Liver (tissue), 9 donors: ENCODE results near the gene EPHB6. TPM values are rescaled to one million over a fixed set of nuclear protein-coding genes. Genes with fewer than 3 reads are reported as not detected.

Source experiments
- DNase-seq: peaks from one replicate; pipeline ENCODE4 v3.0.0-alpha.2; 2017; ENCODE audit warnings: low spot score
- H3K27ac ChIP-seq, 2 donors: one replicate each; pipeline ENCODE4 v1.7.0; 2013; ENCODE audit warnings: inconsistent platforms in 2 of 2, low read length in 2 of 2, control low read depth in 1 of 2, low read depth in 1 of 2, mild to moderate bottlenecking in 1 of 2
- H3K27me3 ChIP-seq, 4 donors: one replicate each; pipeline versions ENCODE4 v1.6.1 to v1.7.0; 2013; ENCODE audit warnings: low read length in 3 of 4, inconsistent platforms in 1 of 4, mild to moderate bottlenecking in 1 of 4, moderate library complexity in 1 of 4; ENCODE audit not compliant: control insufficient read depth in 4 of 4, insufficient read depth in 4 of 4
- H3K36me3 ChIP-seq, 4 donors: one replicate each; pipeline versions ENCODE4 v1.6.1 to v1.7.0; 2013; ENCODE audit warnings: low read length in 3 of 4, mild to moderate bottlenecking in 3 of 4, low read depth in 1 of 4, moderate library complexity in 1 of 4; ENCODE audit not compliant: control insufficient read depth in 4 of 4, insufficient read depth in 3 of 4
- H3K4me1 ChIP-seq, 4 donors: one replicate each; pipeline versions ENCODE4 v1.6.1 to v1.7.0; 2013; ENCODE audit warnings: low read length in 3 of 4, mild to moderate bottlenecking in 3 of 4, moderate library complexity in 1 of 4; ENCODE audit not compliant: control insufficient read depth in 4 of 4, insufficient read depth in 4 of 4
- H3K4me3 ChIP-seq, 3 donors: one replicate each; pipeline versions ENCODE4 v1.6.1 to v1.7.0; 2013; ENCODE audit warnings: low read length in 3 of 3, control low read depth in 1 of 3, low read depth in 1 of 3, mild to moderate bottlenecking in 1 of 3
- H3K9ac ChIP-seq, 2 donors: one replicate each; pipeline ENCODE4 v1.7.0; 2013; ENCODE audit warnings: low read length in 2 of 2, mild to moderate bottlenecking in 2 of 2, moderate library complexity in 2 of 2, control low read depth in 1 of 2, low read depth in 1 of 2
- H3K9me3 ChIP-seq, 4 donors: one replicate each; pipeline versions ENCODE4 v1.6.1 to v1.7.0; 2013; ENCODE audit warnings: low read length in 3 of 4; ENCODE audit not compliant: control insufficient read depth in 4 of 4
- ATF3 ChIP-seq: IDR thresholded peaks from 2 replicates; pipeline ENCODE4 v1.6.1; 2016; ENCODE audit warnings: antibody characterized with exemption
- EGR1 ChIP-seq, 2 donors: IDR thresholded peaks; 2 replicates each; pipeline ENCODE4 v1.6.1; 2016 to 2018; ENCODE audit warnings: antibody characterized with exemption in 2 of 2, low read depth in 2 of 2
- FOXA1 ChIP-seq: IDR thresholded peaks from 2 replicates; pipeline ENCODE4 v1.6.1; 2016; ENCODE audit warnings: antibody characterized with exemption
- FOXA2 ChIP-seq: IDR thresholded peaks from 2 replicates; pipeline ENCODE4 v1.6.1; 2016; ENCODE audit warnings: antibody characterized with exemption
- GABPA ChIP-seq, 2 donors: IDR thresholded peaks in 1 of 2; conservative IDR thresholded peaks in 1 of 2; 2 replicates each; pipeline ENCODE4 v1.6.1; 2016; ENCODE audit warnings: antibody characterized with exemption in 2 of 2, mild to moderate bottlenecking in 1 of 2, moderate library complexity in 1 of 2
- HNF4A ChIP-seq, 2 donors: conservative IDR thresholded peaks; 2 replicates each; pipeline ENCODE4 v1.6.1; 2016; ENCODE audit warnings: antibody characterized with exemption in 2 of 2, mild to moderate bottlenecking in 2 of 2
- HNF4G ChIP-seq: IDR thresholded peaks from 2 replicates; pipeline ENCODE4 v1.6.1; 2016; ENCODE audit warnings: antibody characterized with exemption
- JUND ChIP-seq, 2 donors: IDR thresholded peaks; 2 replicates each; pipeline ENCODE4 v1.6.1; 2016; ENCODE audit warnings: antibody characterized with exemption in 2 of 2
- MAX ChIP-seq: IDR thresholded peaks from 2 replicates; pipeline ENCODE4 v1.6.1; 2016; ENCODE audit warnings: antibody characterized with exemption
- NR2F2 ChIP-seq: IDR thresholded peaks from 2 replicates; pipeline ENCODE4 v1.6.1; 2016; ENCODE audit warnings: antibody characterized with exemption
- RAD21 ChIP-seq, 2 donors: IDR thresholded peaks; 2 replicates each; pipeline ENCODE4 v1.6.1; 2016; ENCODE audit warnings: antibody characterized with exemption in 2 of 2, mild to moderate bottlenecking in 2 of 2
- REST ChIP-seq: IDR thresholded peaks from 2 replicates; pipeline ENCODE4 v1.6.1; 2016; ENCODE audit warnings: antibody characterized with exemption, mild to moderate bottlenecking
- RXRA ChIP-seq, 2 donors: IDR thresholded peaks; 2 replicates each; pipeline ENCODE4 v1.6.1; 2017 to 2018; ENCODE audit warnings: antibody characterized with exemption in 2 of 2, mild to moderate bottlenecking in 1 of 2
- SP1 ChIP-seq: IDR thresholded peaks from 2 replicates; pipeline ENCODE4 v1.6.1; 2018; ENCODE audit warnings: antibody characterized with exemption, mild to moderate bottlenecking
- TAF1 ChIP-seq: conservative IDR thresholded peaks from 2 replicates; pipeline ENCODE4 v1.6.1; 2016; ENCODE audit warnings: antibody characterized with exemption, mild to moderate bottlenecking
- YY1 ChIP-seq: IDR thresholded peaks from 2 replicates; pipeline ENCODE4 v1.6.1; 2016; ENCODE audit warnings: antibody characterized with exemption, mild to moderate bottlenecking
- WGBS: extraction: QIAGEN DNeasy Blood & Tissue Kit; methylation state at CpG from one replicate; pipeline ENCODE4 v1.1.7; 2013; 5-methylcytosine and 5-hydroxymethylcytosine counted together
- polyA plus RNA-seq, 2 donors: library from polyadenylated mRNA; stranded (reverse) in 1 of 2; unstranded in 1 of 2; fragments of 200-250 nt in 1 of 2; fragments of >200 nt in 1 of 2; fragmentation: Nextera tagmentation in 1 of 2; extraction: Ambion mirVana in 1 of 2; gene quantifications; one replicate each; pipeline versions ENCODE4 v1.2.1 to v1.2.3, GENCODE V29; 2013 to 2015
- total RNA-seq, 2 donors: library from RNA; depleted of rRNA; stranded (reverse); fragments of >200 nt; gene quantifications; one replicate each; pipeline ENCODE4 v1.2.3, GENCODE V29; 2014
- TF ChIP-seq, protein P1 (sequence below): IDR thresholded peaks from 2 replicates; pipeline ENCODE4 v1.6.1; 2016; ENCODE audit warnings: antibody characterized with exemption
- TF ChIP-seq, protein P2 (sequence below): fragments of 150-350 bp; IDR thresholded peaks from 2 replicates; pipeline ENCODE4 v1.5.1; 2017; ENCODE audit warnings: improper control_type of control experiment, low read depth, low read length; ENCODE audit not compliant: missing input control
- donor health status: healthy.
- donor health status: healthy.
- donor health status: healthy.
- donor health status: healthy.
- donor health status: healthy.

EPHB6 gene
- total and polyA plus RNA-seq, 4 donors: 1.2 to 4.3 (median 2.0) TPM

DNA sequence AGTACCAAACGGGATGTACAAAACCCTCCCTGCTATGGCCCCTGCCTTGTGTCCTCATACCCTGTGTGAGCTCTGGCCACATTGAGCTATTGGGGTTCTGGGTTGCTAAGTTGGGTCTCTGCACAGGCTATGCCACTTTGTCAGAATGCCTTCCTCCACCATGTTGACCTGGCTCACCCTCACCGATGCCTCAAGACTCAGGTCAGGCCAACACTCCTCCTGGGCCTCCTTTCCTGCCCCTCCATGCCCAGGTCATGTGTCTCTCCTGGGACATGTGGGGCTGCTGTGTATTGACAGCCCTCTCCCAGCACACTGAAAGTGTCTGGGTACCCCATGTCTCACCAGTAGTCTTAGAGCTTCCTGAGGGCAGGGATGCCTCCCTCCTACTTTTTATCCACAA is 64.0 kb downstream of the EPHB6 start:
- no peak overlapping the region for H3K27ac ChIP-seq
- H3K9me3 ChIP-seq: no peaks in the 10 kb centered on the region
- no peak overlapping the region for H3K4me3 ChIP-seq
- H3K36me3 ChIP-seq: no peaks in the 10 kb centered on the region
- H3K4me1 ChIP-seq: no peaks in the 10 kb centered on the region
- no peaks in the 10 kb centered on the region for H3K27me3 ChIP-seq
- H3K9ac ChIP-seq: no peak overlapping the region
- DNase-seq: no peak
- WGBS: 83% methylated on average over 2 of the region's 2 CpGs
- TF ChIP-seq YY1: no peak
- TF ChIP-seq NR2F2: no peak
- TF ChIP-seq RXRA (IDR thresholded peaks at IDR 0.05): no peak
- TF ChIP-seq REST: no peak
- TF ChIP-seq JUND (IDR thresholded peaks at IDR 0.05): no peak
- no peak for TF ChIP-seq MAX
- no peak for TF ChIP-seq FOXA1
- no peak for TF ChIP-seq ATF3
- TF ChIP-seq GABPA (IDR thresholded peaks at IDR 0.05 in 1 of 2, conservative IDR thresholded peaks at IDR 0.05 in 1 of 2): no peak
- no peak for TF ChIP-seq EGR1 (IDR thresholded peaks at IDR 0.05; ENCODE audit: low read depth in 2 of 2)
- TF ChIP-seq TAF1: no peak
- no peak for TF ChIP-seq RAD21 (IDR thresholded peaks at IDR 0.05)
- no peak for TF ChIP-seq SP1
- no peak for TF ChIP-seq FOXA2
- TF ChIP-seq HNF4A (conservative IDR thresholded peaks at IDR 0.05): no peak

DNA sequence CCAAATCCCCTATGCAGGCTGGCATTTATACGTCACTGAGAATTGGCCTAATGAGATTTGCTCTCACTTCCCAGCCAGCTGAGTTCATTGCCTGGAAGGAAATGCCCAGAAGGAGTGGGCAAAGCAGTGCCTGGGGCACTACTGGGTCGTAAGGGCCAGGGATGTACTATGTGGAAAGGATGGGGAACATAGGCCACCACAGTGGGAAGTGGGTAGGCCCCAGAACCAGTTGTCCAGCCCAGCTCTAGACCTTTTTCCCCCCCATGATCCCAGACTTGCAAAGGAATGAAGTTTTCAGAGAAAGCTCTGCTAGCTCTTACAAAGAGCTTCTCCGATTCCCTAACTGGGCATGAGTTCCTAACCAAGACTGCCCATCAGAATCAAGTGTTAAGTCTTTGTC is 64.8 kb downstream of the EPHB6 start:
- TF ChIP-seq JUND (IDR thresholded peaks at IDR 0.05) (no peak), TAF1 (no peak), EGR1 (IDR thresholded peaks at IDR 0.05; ENCODE audit: low read depth in 2 of 2) (no peak), GABPA (IDR thresholded peaks at IDR 0.05 in 1 of 2, conservative IDR thresholded peaks at IDR 0.05 in 1 of 2) (no peak), SP1 (no peak), HNF4A (conservative IDR thresholded peaks at IDR 0.05) (no peak), NR2F2 (no peak), RXRA (IDR thresholded peaks at IDR 0.05) (no peak), FOXA2 (no peak), HNF4G (no peak), REST (no peak), ATF3 (no peak), MAX (no peak), YY1 (no peak), FOXA1 (no peak), RAD21 (IDR thresholded peaks at IDR 0.05) (no peak)
- TF ChIP-seq, protein P1, sequence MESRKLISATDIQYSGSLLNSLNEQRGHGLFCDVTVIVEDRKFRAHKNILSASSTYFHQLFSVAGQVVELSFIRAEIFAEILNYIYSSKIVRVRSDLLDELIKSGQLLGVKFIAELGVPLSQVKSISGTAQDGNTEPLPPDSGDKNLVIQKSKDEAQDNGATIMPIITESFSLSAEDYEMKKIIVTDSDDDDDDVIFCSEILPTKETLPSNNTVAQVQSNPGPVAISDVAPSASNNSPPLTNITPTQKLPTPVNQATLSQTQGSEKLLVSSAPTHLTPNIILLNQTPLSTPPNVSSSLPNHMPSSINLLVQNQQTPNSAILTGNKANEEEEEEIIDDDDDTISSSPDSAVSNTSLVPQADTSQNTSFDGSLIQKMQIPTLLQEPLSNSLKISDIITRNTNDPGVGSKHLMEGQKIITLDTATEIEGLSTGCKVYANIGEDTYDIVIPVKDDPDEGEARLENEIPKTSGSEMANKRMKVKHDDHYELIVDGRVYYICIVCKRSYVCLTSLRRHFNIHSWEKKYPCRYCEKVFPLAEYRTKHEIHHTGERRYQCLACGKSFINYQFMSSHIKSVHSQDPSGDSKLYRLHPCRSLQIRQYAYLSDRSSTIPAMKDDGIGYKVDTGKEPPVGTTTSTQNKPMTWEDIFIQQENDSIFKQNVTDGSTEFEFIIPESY: no peak
- TF ChIP-seq, protein P2, sequence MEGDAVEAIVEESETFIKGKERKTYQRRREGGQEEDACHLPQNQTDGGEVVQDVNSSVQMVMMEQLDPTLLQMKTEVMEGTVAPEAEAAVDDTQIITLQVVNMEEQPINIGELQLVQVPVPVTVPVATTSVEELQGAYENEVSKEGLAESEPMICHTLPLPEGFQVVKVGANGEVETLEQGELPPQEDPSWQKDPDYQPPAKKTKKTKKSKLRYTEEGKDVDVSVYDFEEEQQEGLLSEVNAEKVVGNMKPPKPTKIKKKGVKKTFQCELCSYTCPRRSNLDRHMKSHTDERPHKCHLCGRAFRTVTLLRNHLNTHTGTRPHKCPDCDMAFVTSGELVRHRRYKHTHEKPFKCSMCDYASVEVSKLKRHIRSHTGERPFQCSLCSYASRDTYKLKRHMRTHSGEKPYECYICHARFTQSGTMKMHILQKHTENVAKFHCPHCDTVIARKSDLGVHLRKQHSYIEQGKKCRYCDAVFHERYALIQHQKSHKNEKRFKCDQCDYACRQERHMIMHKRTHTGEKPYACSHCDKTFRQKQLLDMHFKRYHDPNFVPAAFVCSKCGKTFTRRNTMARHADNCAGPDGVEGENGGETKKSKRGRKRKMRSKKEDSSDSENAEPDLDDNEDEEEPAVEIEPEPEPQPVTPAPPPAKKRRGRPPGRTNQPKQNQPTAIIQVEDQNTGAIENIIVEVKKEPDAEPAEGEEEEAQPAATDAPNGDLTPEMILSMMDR: no peak
- Histone ChIP-seq H3K27ac (no peak overlapping the region), H3K36me3 (no peaks in the 10 kb centered on the region), H3K27me3 (no peaks in the 10 kb centered on the region), H3K4me3 (no peak overlapping the region), H3K4me1 (no peaks in the 10 kb centered on the region), H3K9me3 (no peaks in the 10 kb centered on the region), H3K9ac (no peak overlapping the region)
- no peak for DNase-seq
- 90% methylated on average over 3 of the region's 3 CpGs for WGBS
